DOHH2 (cell line): ENCODE measurements around the gene TCF20.

Experiments
- EZH2phosphoT487 ChIP-seq: fragments of 200-600 bp; sonication (generic); IDR thresholded peaks from 2 replicates; pipeline ENCODE4 v1.6.1; 2017; ENCODE audit warnings: borderline replicate concordance, mild to moderate bottlenecking, antibody characterized with exemption, low read length, moderate library complexity, mixed read lengths
- TF ChIP-seq, protein P1 (sequence below): fragments of 200-600 bp; sonication (generic); IDR thresholded peaks from one replicate; pipeline ENCODE4 v1.5.1; 2014; ENCODE audit warnings: antibody characterized with exemption, mild to moderate bottlenecking, low read depth, low read length; ENCODE audit not compliant: poor library complexity, severe bottlenecking

DNA sequence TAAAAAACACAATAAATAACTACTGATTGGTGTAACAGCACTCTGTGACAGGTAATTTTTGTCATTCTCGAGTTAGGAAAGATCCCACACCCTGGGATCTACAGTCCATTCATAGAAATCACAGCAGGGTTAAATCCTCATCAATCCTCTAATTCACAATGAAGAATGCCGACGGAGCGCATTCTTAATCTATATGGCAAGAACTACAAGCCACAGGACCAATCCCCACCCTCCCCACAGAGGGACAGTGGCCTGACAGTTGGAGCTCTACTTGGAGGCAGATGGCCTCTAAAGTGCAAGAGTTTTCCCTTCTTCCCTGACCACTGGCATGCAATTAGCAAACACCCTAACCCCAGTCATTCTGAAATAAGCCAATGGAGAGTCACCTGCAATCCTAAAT lies 34.2 kb downstream of the TCF20 start:
- TF ChIP-seq, protein P1, sequence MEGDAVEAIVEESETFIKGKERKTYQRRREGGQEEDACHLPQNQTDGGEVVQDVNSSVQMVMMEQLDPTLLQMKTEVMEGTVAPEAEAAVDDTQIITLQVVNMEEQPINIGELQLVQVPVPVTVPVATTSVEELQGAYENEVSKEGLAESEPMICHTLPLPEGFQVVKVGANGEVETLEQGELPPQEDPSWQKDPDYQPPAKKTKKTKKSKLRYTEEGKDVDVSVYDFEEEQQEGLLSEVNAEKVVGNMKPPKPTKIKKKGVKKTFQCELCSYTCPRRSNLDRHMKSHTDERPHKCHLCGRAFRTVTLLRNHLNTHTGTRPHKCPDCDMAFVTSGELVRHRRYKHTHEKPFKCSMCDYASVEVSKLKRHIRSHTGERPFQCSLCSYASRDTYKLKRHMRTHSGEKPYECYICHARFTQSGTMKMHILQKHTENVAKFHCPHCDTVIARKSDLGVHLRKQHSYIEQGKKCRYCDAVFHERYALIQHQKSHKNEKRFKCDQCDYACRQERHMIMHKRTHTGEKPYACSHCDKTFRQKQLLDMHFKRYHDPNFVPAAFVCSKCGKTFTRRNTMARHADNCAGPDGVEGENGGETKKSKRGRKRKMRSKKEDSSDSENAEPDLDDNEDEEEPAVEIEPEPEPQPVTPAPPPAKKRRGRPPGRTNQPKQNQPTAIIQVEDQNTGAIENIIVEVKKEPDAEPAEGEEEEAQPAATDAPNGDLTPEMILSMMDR, result no peak
- TF ChIP-seq EZH2phosphoT487, result no peak
